Breast epithelium (tissue), 3 donors: Measurements from ENCODE around the gene OR1S1.

Source experiments
- POLR2A ChIP-seq: fragments of 450-650 bp; IDR thresholded peaks from one replicate; pipeline ENCODE4 v1.6.1; 2016; ENCODE audit warnings: antibody characterized with exemption, mild to moderate bottlenecking, moderate library complexity
- TF ChIP-seq, protein P1 (sequence below), 3 donors: fragments of 450-650 bp; IDR thresholded peaks; one replicate each; pipeline ENCODE4 v1.5.1; 2016 to 2017; ENCODE audit warnings: antibody characterized with exemption in 3 of 3, mild to moderate bottlenecking in 3 of 3, moderate library complexity in 3 of 3

GRCh38 chr11:58164389-58164788 lies 48.1 kb upstream of the OR1S1 start:
- TF ChIP-seq, protein P1, sequence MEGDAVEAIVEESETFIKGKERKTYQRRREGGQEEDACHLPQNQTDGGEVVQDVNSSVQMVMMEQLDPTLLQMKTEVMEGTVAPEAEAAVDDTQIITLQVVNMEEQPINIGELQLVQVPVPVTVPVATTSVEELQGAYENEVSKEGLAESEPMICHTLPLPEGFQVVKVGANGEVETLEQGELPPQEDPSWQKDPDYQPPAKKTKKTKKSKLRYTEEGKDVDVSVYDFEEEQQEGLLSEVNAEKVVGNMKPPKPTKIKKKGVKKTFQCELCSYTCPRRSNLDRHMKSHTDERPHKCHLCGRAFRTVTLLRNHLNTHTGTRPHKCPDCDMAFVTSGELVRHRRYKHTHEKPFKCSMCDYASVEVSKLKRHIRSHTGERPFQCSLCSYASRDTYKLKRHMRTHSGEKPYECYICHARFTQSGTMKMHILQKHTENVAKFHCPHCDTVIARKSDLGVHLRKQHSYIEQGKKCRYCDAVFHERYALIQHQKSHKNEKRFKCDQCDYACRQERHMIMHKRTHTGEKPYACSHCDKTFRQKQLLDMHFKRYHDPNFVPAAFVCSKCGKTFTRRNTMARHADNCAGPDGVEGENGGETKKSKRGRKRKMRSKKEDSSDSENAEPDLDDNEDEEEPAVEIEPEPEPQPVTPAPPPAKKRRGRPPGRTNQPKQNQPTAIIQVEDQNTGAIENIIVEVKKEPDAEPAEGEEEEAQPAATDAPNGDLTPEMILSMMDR (IDR thresholded peaks at IDR 0.05), result no peak
- TF ChIP-seq POLR2A, result no peak
